Type B pancreatic cell (in vitro differentiated cells): ENCODE measurements around the gene CASP8. TPM values are rescaled to one million over a fixed set of nuclear protein-coding genes. Genes with fewer than 3 reads are reported as not detected.
A peak's percentile ranks its signal among the peaks of the same experiment; 100 is the strongest.
"Not testable (repeated sequence)": the region's sequence is repeated elsewhere in the genome, so short reads cannot be mapped to it uniquely, and the experiment has no call there.

Experiments used
- DNase-seq: peaks from one replicate; pipeline ENCODE4 v3.0.0; 2021; ENCODE audit warnings: mixed read lengths; ENCODE audit not compliant: unreplicated experiment; ENCODE audit errors: extremely low spot score
- H3K27ac Mint-ChIP-seq: 2 replicates; pipeline ENCODE4 v1.8.0; 2021; ENCODE audit warnings: mild to moderate bottlenecking, mixed read lengths
- H3K27me3 Mint-ChIP-seq: 2 replicates; pipeline ENCODE4 v1.8.0; 2021; ENCODE audit warnings: mixed read lengths
- H3K36me3 Mint-ChIP-seq: 2 replicates; pipeline ENCODE4 v1.8.0; 2021; ENCODE audit warnings: mixed read lengths
- H3K4me1 Mint-ChIP-seq: one replicate; pipeline ENCODE4 v1.8.0; 2021; ENCODE audit warnings: mixed read lengths; ENCODE audit not compliant: unreplicated experiment
- H3K4me3 Mint-ChIP-seq: 2 replicates; pipeline ENCODE4 v1.8.0; 2021; ENCODE audit warnings: mild to moderate bottlenecking, mixed read lengths
- H3K9me3 Mint-ChIP-seq: 2 replicates; pipeline ENCODE4 v1.8.0; 2021; ENCODE audit warnings: mixed read lengths
- CTCF ChIP-seq: fragments of 200-600 bp; sonication (generic); conservative IDR thresholded peaks from 2 replicates; pipeline ENCODE4 v1.5.0; 2021; ENCODE audit warnings: antibody characterized with exemption, mild to moderate bottlenecking
- total RNA-seq: library from RNA; stranded (reverse); gene quantifications from 2 replicates; pipeline ENCODE4 v1.2.1, GENCODE V29; 2021; ENCODE audit warnings: low replicate concordance

Gene CASP8
- total RNA-seq, 1 donor from 2014 or later = 6.0 TPM

DNA sequence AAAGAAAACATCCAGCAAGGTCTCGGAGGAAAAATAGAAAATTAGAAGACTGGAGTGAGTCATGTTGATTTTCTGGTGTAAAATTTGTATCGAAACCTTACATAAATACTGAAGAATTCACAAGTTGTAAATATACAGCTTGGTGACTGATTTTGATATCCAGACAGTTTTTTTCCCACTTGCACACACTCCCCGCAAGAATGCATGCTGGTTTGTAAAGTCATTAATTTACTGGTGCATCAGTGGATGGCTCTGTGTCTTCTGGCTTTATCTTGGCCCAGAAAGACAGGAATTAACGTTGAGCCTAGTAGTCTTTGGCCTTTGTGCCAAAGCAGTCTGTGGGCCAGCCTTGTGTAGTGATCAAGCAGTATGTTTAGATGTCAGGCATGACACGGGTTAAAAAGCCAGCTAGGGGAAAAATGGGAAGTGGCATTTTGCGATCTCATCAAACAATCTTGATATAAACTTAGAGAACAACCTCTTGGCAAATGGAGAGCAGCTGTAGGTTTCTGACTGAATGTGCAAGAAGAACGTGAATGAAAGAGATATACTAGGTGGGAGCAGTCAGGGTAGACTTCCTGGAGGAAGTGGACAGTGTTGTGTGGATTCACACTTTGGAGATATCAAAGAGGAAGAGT lies 22.7 kb upstream of the CASP8 start:
- peaks cover 7% of the 10 kb centered on the region for H3K4me1 Mint-ChIP-seq
- H3K4me3 Mint-ChIP-seq = no peak overlapping the region
- TF ChIP-seq CTCF = no peak
- no peaks in the 10 kb centered on the region for H3K27me3 Mint-ChIP-seq
- H3K36me3 Mint-ChIP-seq = no peaks in the 10 kb centered on the region
- DNase-seq = no peak
- no peak overlapping the region for H3K27ac Mint-ChIP-seq
- no peaks in the 10 kb centered on the region for H3K9me3 Mint-ChIP-seq

GRCh38 chr2:201239167-201239935 lies 21.0 kb upstream of the CASP8 start:
- DNase-seq, H3K27me3 Mint-ChIP-seq, H3K27ac Mint-ChIP-seq, H3K4me1 Mint-ChIP-seq, H3K36me3 Mint-ChIP-seq, H3K9me3 Mint-ChIP-seq, H3K4me3 Mint-ChIP-seq: not testable (repeated sequence)

GRCh38 chr2:201242571-201243277 lies 17.6 kb upstream of the CASP8 start:
- no peaks in the 10 kb centered on the region for H3K4me1 Mint-ChIP-seq
- TF ChIP-seq CTCF = no peak
- no peak overlapping the region for H3K27ac Mint-ChIP-seq
- H3K27me3 Mint-ChIP-seq = no peaks in the 10 kb centered on the region
- H3K36me3 Mint-ChIP-seq = no peaks in the 10 kb centered on the region
- no peak overlapping the region for H3K4me3 Mint-ChIP-seq
- no peaks in the 10 kb centered on the region for H3K9me3 Mint-ChIP-seq
- no peak for DNase-seq

DNA sequence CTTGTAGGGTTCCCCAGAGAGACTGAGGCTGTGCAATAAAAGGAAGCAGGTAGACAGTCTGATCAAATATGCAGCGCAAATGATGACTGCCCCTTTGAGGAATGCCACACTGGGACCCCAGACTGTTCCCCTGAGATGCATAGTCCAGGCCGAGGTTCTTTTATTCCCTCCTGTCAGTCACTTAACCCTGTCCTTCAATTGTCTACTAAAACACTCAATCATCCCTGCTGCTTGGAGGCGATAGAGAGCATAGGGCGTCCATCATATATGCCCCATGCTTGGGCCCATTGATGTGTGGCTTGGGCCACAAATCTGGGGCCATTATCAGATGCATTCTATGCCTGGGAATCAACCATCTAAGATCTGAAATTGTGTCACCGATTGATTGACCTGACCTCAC lies 15.5 kb upstream of the CASP8 start:
- Mint-ChIP-seq H3K4me1 (no peaks in the 10 kb centered on the region), H3K9me3 (no peaks in the 10 kb centered on the region), H3K27me3 (peaks cover under 1% of the 10 kb centered on the region), H3K27ac (no peak overlapping the region), H3K36me3 (no peaks in the 10 kb centered on the region), H3K4me3 (no peak overlapping the region)
- peak; percentile 15 for DNase-seq
- no peak for TF ChIP-seq CTCF

GRCh38 chr2:201246280-201246679 lies 14.1 kb upstream of the CASP8 start:
- H3K4me1 Mint-ChIP-seq = no peaks in the 10 kb centered on the region
- H3K36me3 Mint-ChIP-seq = no peaks in the 10 kb centered on the region
- H3K27ac Mint-ChIP-seq = no peak overlapping the region
- H3K4me3 Mint-ChIP-seq = no peak overlapping the region
- TF ChIP-seq CTCF = no peak
- H3K9me3 Mint-ChIP-seq = peaks cover 4% of the 10 kb centered on the region
- H3K27me3 Mint-ChIP-seq = peaks cover 4% of the 10 kb centered on the region
- peak; percentile 24 for DNase-seq
